Nephron progenitor cell (in vitro differentiated cells): ENCODE measurements around the gene NLRC3.
A peak's percentile ranks its signal among the peaks of the same experiment; 100 is the strongest.

Experiments used
- DNase-seq: peaks from one replicate; pipeline ENCODE4 v3.0.0; 2021
- H3K27ac Mint-ChIP-seq: 2 replicates; pipeline ENCODE4 v1.8.0; 2021; ENCODE audit warnings: mild to moderate bottlenecking, moderate library complexity, mixed read lengths
- H3K27me3 Mint-ChIP-seq: 2 replicates; pipeline ENCODE4 v1.8.0; 2021; ENCODE audit warnings: mild to moderate bottlenecking, low read depth, mixed read lengths; ENCODE audit not compliant: poor library complexity
- H3K36me3 Mint-ChIP-seq: 2 replicates; pipeline ENCODE4 v1.8.0; 2021; ENCODE audit warnings: low read depth, mixed read lengths
- H3K4me1 Mint-ChIP-seq: 2 replicates; pipeline ENCODE4 v1.8.0; 2021; ENCODE audit warnings: mixed read lengths
- H3K4me3 Mint-ChIP-seq: 2 replicates; pipeline ENCODE4 v1.8.0; 2021; ENCODE audit warnings: mild to moderate bottlenecking, moderate library complexity, mixed read lengths
- H3K9me3 Mint-ChIP-seq: 2 replicates; pipeline ENCODE4 v1.8.0; 2021; ENCODE audit warnings: mild to moderate bottlenecking, moderate library complexity, mixed read lengths
- TF ChIP-seq, protein P1 (sequence below): fragments of 200-600 bp; sonication (generic); IDR thresholded peaks from 2 replicates; pipeline ENCODE4 v1.5.0; 2021; ENCODE audit warnings: antibody characterized with exemption

Gene NLRC3

GRCh38 chr16:3564130-3564888, 12.9 kb downstream of the NLRC3 start:
- Mint-ChIP-seq H3K36me3 (peaks cover 4% of the 10 kb centered on the region), H3K27ac (no peak overlapping the region), H3K4me1 (no peaks in the 10 kb centered on the region), H3K4me3 (no peak overlapping the region), H3K9me3 (no peaks in the 10 kb centered on the region), H3K27me3 (peaks cover 3% of the 10 kb centered on the region)
- DNase-seq = no peak
- TF ChIP-seq, protein P1, sequence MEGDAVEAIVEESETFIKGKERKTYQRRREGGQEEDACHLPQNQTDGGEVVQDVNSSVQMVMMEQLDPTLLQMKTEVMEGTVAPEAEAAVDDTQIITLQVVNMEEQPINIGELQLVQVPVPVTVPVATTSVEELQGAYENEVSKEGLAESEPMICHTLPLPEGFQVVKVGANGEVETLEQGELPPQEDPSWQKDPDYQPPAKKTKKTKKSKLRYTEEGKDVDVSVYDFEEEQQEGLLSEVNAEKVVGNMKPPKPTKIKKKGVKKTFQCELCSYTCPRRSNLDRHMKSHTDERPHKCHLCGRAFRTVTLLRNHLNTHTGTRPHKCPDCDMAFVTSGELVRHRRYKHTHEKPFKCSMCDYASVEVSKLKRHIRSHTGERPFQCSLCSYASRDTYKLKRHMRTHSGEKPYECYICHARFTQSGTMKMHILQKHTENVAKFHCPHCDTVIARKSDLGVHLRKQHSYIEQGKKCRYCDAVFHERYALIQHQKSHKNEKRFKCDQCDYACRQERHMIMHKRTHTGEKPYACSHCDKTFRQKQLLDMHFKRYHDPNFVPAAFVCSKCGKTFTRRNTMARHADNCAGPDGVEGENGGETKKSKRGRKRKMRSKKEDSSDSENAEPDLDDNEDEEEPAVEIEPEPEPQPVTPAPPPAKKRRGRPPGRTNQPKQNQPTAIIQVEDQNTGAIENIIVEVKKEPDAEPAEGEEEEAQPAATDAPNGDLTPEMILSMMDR = no peak

DNA sequence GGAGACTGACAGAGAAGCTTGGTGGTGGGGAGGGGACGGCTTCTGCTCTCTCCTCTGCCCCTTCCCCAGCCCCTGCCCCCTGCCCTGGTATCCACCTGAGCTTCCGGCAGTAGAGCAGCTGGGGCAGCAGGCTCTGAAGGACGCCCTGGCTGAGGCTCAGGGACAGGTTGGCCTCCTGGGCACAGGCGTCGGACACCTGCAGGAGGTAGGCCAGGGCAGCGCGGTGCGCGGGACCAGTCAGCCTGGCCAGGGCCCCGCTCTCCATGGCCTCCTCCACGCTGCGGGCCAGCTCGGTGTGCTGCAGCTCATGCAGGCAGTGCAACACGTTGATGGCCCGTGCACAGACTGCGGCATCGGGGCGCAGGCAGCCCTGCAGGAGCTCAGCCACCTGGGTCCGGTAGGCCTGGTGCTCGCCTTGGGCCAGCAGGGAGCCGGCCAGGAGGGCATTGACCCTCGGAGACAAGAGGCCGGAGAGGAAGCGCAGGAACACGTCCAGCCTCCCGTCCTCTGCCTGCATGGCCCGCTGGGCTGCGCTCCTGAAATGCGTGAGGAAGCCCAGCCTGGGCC, 14.2 kb downstream of the NLRC3 start:
- H3K4me3 Mint-ChIP-seq = no peak overlapping the region
- peaks cover 4% of the 10 kb centered on the region for H3K36me3 Mint-ChIP-seq
- DNase-seq = no peak
- no peaks in the 10 kb centered on the region for H3K9me3 Mint-ChIP-seq
- no peak overlapping the region for H3K27ac Mint-ChIP-seq
- peaks cover 3% of the 10 kb centered on the region for H3K27me3 Mint-ChIP-seq
- TF ChIP-seq, protein P1 = no peak
- no peaks in the 10 kb centered on the region for H3K4me1 Mint-ChIP-seq

GRCh38 chr16:3561626-3562025, 15.6 kb downstream of the NLRC3 start:
- Mint-ChIP-seq H3K4me3 (no peak overlapping the region), H3K4me1 (no peaks in the 10 kb centered on the region), H3K9me3 (no peaks in the 10 kb centered on the region), H3K27me3 (peaks cover 3% of the 10 kb centered on the region), H3K36me3 (peaks cover 4% of the 10 kb centered on the region), H3K27ac (no peak overlapping the region)
- TF ChIP-seq, protein P1 = no peak
- no peak for DNase-seq

GRCh38 chr16:3554351-3554928, 22.8 kb downstream of the NLRC3 start:
- Mint-ChIP-seq H3K36me3 (peaks cover 10% of the 10 kb centered on the region), H3K9me3 (peaks cover 10% of the 10 kb centered on the region), H3K27me3 (no peaks in the 10 kb centered on the region), H3K4me3 (no peak overlapping the region), H3K4me1 (peaks cover 11% of the 10 kb centered on the region), H3K27ac (no peak overlapping the region)
- TF ChIP-seq, protein P1 = no peak
- DNase-seq = no peak

DNA sequence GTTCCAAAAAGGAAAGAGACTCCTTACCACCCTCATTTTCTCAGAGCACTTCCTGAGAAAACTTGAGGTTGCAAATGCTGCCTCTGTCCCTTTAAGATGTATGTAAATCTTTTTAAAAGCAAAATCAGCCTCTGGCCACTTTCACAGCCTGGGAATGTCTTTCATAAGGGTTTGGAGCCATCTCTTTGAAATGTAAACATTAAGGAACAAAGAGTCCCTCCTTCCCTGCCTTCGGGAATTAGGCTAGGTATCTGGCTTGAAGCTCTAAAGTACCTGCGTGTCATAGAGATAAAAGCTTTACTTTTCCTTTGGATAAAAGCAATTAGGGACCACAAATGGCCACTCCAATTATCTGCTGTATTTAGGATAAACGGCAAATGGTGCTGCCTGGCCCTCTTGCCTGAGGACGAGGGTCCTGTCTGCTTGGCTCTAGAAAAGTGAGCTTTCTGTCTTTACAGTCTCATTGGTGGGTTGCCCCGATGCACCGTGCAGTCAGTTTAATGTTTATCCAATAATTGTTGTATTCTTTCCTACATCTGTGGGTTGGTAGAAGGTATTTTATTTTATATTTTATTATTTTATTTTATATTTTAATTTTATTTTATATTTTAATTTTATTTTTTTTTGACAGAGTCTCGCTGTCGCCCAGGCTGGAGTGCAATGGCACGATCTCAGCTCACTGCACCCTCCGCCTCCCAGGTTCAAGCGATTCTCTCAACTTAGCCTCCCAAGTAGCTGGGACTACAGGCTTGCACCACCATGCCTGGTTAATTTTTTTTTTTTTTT, 23.9 kb downstream of the NLRC3 start:
- no peak for DNase-seq
- TF ChIP-seq, protein P1 = no peak
- no peaks in the 10 kb centered on the region for H3K27me3 Mint-ChIP-seq
- H3K9me3 Mint-ChIP-seq = peaks cover 10% of the 10 kb centered on the region
- no peak overlapping the region for H3K4me3 Mint-ChIP-seq
- H3K27ac Mint-ChIP-seq = peak overlapping the region; percentile 42
- peaks cover 10% of the 10 kb centered on the region for H3K36me3 Mint-ChIP-seq
- peaks cover 11% of the 10 kb centered on the region for H3K4me1 Mint-ChIP-seq
